ENCODE data around the gene SCN4A.
A peak's percentile ranks its signal among the peaks of the same experiment; 100 is the strongest.
"Not testable (repeated sequence)": the region's sequence is repeated elsewhere in the genome, so short reads cannot be mapped to it uniquely, and the experiment has no call there.

The SCN4A gene

DNA sequence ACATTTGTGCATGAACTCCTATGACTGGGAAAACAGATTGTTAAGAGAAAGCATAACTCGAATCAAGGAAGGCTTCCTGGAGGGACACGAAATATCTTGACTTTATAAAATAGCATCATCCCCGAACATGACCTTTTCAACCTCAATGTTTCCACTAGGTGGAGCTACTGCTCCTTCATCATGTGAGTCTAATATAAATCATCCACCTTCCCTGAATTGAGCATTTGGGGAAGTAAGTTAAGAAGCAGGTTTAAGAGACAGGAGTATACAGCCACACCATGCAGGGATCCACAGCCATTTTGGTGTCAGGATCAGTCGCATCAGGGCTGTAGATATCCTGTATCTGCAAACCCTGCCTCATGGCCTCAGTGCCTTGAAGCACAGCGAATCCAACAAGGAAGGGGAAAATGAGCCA is 68.9 kb downstream of the SCN4A start:
- DNase-seq (peak; percentile 38), ATAC-seq (ENCODE audit: insufficient read depth, low read depth) (peak; percentile 80)
- H2AFZ ChIP-seq (ENCODE audit: low read depth, low read length), result not testable (repeated sequence)

DNA sequence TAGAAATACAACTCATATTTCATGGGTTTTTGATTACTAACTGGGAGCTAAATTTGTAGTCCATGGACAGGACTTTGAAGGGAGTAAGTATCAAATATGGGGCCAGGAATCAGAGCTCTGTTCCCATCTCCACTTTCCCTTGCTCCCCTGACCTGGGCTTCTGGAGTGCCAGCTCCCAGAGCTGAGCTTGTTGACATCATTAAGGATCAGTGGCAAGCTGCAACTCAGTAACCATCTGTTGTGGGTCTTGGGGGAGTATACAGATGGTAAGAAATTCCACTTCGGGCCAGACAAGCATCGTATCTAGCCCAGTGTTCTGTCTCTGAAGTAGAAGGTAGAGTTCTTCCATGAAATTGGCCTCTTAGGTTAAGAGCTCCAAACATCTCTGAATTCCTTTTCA is 70.7 kb downstream of the SCN4A start:
- H2AFZ ChIP-seq (ENCODE audit: low read depth, low read length); H3K79me2 ChIP-seq (ENCODE audit: insufficient read depth, low read length); H3K4me3 ChIP-seq (ENCODE audit: low read depth in 1 of 2, low read length in 2 of 2); H3K27me3 ChIP-seq (ENCODE audit: insufficient read depth, low read length, poor library complexity); H4K20me1 ChIP-seq (ENCODE audit: insufficient read depth, low read length); H3K4me1 ChIP-seq (ENCODE audit: insufficient read depth, low read length); H3K4me2 ChIP-seq (ENCODE audit: insufficient read depth, low read length); H3K36me3 ChIP-seq (ENCODE audit: insufficient read depth, low read length); H3K9me3 ChIP-seq (ENCODE audit: insufficient read depth, low read length, severe bottlenecking); ATAC-seq (ENCODE audit: insufficient read depth, low read depth); DNase-seq; H3K27ac ChIP-seq (ENCODE audit: low read length); H3K9ac ChIP-seq (ENCODE audit: low read depth, low read length): not testable (repeated sequence)

More for the DNA sequence above, 68.9 kb downstream of the SCN4A start:
- H3K4me3 ChIP-seq (ENCODE audit: low read depth in 1 of 2, low read length in 2 of 2); H4K20me1 ChIP-seq (ENCODE audit: insufficient read depth, low read length); H3K27me3 ChIP-seq (ENCODE audit: insufficient read depth, low read length, poor library complexity); H3K9me3 ChIP-seq (ENCODE audit: insufficient read depth, low read length, severe bottlenecking); H3K79me2 ChIP-seq (ENCODE audit: insufficient read depth, low read length); H3K36me3 ChIP-seq (ENCODE audit: insufficient read depth, low read length); H3K27ac ChIP-seq (ENCODE audit: low read length); H3K4me1 ChIP-seq (ENCODE audit: insufficient read depth, low read length); H3K9ac ChIP-seq (ENCODE audit: low read depth, low read length); H3K4me2 ChIP-seq (ENCODE audit: insufficient read depth, low read length): not testable (repeated sequence)
- TF ChIP-seq, protein P1, sequence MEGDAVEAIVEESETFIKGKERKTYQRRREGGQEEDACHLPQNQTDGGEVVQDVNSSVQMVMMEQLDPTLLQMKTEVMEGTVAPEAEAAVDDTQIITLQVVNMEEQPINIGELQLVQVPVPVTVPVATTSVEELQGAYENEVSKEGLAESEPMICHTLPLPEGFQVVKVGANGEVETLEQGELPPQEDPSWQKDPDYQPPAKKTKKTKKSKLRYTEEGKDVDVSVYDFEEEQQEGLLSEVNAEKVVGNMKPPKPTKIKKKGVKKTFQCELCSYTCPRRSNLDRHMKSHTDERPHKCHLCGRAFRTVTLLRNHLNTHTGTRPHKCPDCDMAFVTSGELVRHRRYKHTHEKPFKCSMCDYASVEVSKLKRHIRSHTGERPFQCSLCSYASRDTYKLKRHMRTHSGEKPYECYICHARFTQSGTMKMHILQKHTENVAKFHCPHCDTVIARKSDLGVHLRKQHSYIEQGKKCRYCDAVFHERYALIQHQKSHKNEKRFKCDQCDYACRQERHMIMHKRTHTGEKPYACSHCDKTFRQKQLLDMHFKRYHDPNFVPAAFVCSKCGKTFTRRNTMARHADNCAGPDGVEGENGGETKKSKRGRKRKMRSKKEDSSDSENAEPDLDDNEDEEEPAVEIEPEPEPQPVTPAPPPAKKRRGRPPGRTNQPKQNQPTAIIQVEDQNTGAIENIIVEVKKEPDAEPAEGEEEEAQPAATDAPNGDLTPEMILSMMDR (IDR thresholded peaks at IDR 0.05; ENCODE audit: borderline replicate concordance, extremely low read depth, low read length, poor library complexity, severe bottlenecking), result peak; percentile 45

DNA sequence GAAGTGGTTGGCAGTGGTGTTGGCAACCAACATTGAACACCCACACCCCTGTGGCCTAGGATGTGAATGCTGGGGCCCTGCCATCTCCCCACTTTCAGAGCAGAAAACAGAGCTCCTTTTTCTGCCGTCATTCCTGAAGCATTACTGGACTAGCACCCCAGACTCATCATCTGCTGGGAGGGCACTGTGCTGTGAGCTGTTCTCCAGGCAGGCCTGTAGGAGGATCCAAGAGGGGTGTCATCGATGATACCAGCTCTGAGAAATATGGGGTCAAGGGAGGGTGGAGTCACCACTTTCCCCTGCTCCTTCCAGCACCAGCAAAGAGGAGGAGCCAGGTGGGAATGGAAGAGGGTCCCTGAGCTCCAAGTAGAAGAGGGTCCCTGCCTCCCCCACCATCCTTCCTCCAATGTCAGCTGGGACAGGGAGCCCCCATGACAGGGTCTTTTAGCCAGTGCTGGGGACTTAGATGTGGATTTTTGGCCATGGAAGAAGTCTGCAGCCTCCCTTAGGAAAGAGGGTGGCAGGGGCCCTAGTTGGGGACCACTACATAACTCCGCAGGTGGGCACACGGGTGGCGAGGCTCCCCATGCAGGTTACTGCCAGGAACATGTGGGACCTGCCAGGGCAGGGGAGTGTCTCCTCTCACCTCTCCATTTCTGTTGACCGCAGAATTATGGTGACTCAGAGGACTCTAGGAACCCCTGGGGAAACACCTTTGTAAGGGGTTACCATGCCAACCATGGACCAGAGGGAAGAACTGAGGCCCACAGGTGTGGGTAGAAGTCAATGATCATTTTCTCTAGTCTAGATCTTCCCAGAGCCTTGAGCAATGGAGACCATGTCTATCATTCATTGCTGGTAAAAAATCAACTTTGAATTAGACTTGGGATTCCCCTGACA is 73.6 kb downstream of the SCN4A start:
- not testable (repeated sequence) for H3K36me3 ChIP-seq (ENCODE audit: insufficient read depth, low read length); H3K27me3 ChIP-seq (ENCODE audit: insufficient read depth, low read length, poor library complexity); H4K20me1 ChIP-seq (ENCODE audit: insufficient read depth, low read length); H3K4me3 ChIP-seq (ENCODE audit: low read depth in 1 of 2, low read length in 2 of 2); H3K4me1 ChIP-seq (ENCODE audit: insufficient read depth, low read length); H3K27ac ChIP-seq (ENCODE audit: low read length); ATAC-seq (ENCODE audit: insufficient read depth, low read depth); H3K79me2 ChIP-seq (ENCODE audit: insufficient read depth, low read length); H2AFZ ChIP-seq (ENCODE audit: low read depth, low read length); DNase-seq; H3K9me3 ChIP-seq (ENCODE audit: insufficient read depth, low read length, severe bottlenecking); H3K9ac ChIP-seq (ENCODE audit: low read depth, low read length); H3K4me2 ChIP-seq (ENCODE audit: insufficient read depth, low read length)

DNA sequence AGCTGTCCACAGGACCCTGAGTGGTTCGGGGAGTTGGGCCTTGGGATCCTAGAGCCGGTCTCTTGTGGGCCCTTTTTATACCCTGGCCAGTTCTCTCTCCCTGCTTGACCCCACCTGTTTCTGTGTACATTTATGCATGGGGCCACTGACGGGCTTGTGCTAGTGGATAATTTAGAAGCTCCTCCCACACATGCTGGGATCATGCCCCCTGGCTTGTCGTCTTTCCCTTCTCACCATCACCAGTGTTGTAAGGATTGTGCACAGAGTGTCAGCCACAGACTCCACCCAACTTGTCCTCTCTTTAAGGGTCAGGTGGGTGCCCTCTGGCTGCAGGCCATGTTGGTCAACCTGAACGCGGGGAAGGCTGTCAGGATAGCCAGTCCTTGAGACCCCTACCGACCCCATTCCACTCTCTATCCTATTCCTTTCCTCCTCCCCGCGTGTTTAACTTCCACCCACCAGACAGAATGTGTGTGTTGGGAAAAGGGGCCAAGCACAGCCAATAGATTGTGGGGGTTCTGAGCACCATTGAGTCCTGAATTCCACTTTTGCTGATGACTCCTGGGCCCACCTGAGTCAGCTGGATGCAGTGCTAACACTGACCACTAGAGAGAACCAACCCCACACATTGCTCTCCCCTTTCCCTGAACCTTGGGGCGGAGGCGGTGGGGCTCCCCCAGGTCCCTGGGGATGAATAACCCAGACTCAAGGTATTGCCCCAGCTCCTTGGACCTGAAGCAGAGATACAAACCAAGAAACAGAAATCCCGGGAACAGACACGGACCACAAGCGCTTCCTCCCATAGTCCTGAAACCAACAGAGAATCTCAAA is 76.0 kb downstream of the SCN4A start, which contains the start of gene CSH1:
Gene CSH1, minus strand, starts transcription at position 51 of the 831 bp plus-strand sequence. CDS start 63 bp downstream, outside the sequence.
- H3K27me3 ChIP-seq (ENCODE audit: insufficient read depth, low read length, poor library complexity); H3K36me3 ChIP-seq (ENCODE audit: insufficient read depth, low read length); DNase-seq; H3K79me2 ChIP-seq (ENCODE audit: insufficient read depth, low read length); ATAC-seq (ENCODE audit: insufficient read depth, low read depth); H3K4me1 ChIP-seq (ENCODE audit: insufficient read depth, low read length); H3K4me2 ChIP-seq (ENCODE audit: insufficient read depth, low read length); H3K27ac ChIP-seq (ENCODE audit: low read length); H2AFZ ChIP-seq (ENCODE audit: low read depth, low read length); H3K9me3 ChIP-seq (ENCODE audit: insufficient read depth, low read length, severe bottlenecking); H3K4me3 ChIP-seq (ENCODE audit: low read depth in 1 of 2, low read length in 2 of 2); H4K20me1 ChIP-seq (ENCODE audit: insufficient read depth, low read length); H3K9ac ChIP-seq (ENCODE audit: low read depth, low read length): not testable (repeated sequence)

DNA sequence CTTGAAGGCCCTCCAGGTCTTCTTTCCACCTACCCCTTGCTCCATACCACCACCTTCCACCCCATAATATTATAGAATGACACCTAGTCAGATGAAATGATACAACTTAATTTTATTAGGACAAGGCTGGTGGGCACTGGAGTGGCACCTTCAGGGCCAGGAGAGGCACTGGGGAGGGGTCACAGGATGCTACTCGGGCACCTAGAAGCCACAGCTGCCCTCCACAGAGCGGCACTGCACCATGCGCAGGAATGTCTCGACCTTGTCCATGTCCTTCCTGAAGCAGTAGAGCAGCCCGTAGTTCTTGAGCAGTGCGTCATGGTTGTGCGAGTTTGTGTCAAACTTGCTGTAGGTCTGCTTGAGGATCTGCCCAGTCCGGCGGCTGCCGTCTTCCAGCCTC is 77.9 kb downstream of the SCN4A start:
- H3K4me3 ChIP-seq (ENCODE audit: low read depth in 1 of 2, low read length in 2 of 2); H2AFZ ChIP-seq (ENCODE audit: low read depth, low read length); H3K36me3 ChIP-seq (ENCODE audit: insufficient read depth, low read length); H3K9ac ChIP-seq (ENCODE audit: low read depth, low read length); H3K79me2 ChIP-seq (ENCODE audit: insufficient read depth, low read length); DNase-seq; ATAC-seq (ENCODE audit: insufficient read depth, low read depth); H3K4me1 ChIP-seq (ENCODE audit: insufficient read depth, low read length); H4K20me1 ChIP-seq (ENCODE audit: insufficient read depth, low read length); H3K27me3 ChIP-seq (ENCODE audit: insufficient read depth, low read length, poor library complexity); H3K9me3 ChIP-seq (ENCODE audit: insufficient read depth, low read length, severe bottlenecking); H3K4me2 ChIP-seq (ENCODE audit: insufficient read depth, low read length); H3K27ac ChIP-seq (ENCODE audit: low read length): not testable (repeated sequence)

DNA sequence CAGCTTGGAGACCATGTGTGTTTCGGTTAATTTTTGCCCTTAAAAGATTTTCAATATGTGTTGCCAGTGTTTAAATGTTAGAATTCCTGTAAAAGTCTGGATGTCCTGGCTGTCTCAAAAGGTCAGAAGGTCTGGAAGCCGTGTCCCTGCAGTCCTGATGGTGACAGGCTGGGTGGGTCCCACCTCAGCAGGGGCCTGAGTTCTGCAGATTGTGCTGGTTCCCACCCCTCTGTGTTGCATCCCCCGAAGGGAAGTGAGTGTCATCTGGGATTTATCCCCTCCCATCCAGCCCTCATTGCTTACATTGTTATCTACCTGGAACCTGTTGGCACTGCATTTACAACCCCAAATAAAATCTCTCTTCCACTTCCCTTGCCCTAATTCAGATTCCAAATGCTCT is 78.7 kb downstream of the SCN4A start:
- not testable (repeated sequence) for H3K4me3 ChIP-seq (ENCODE audit: low read depth in 1 of 2, low read length in 2 of 2); H3K27me3 ChIP-seq (ENCODE audit: insufficient read depth, low read length, poor library complexity); H2AFZ ChIP-seq (ENCODE audit: low read depth, low read length); H3K9ac ChIP-seq (ENCODE audit: low read depth, low read length); H3K79me2 ChIP-seq (ENCODE audit: insufficient read depth, low read length); H3K27ac ChIP-seq (ENCODE audit: low read length); H4K20me1 ChIP-seq (ENCODE audit: insufficient read depth, low read length); H3K4me1 ChIP-seq (ENCODE audit: insufficient read depth, low read length); H3K36me3 ChIP-seq (ENCODE audit: insufficient read depth, low read length); H3K4me2 ChIP-seq (ENCODE audit: insufficient read depth, low read length); ATAC-seq (ENCODE audit: insufficient read depth, low read depth); H3K9me3 ChIP-seq (ENCODE audit: insufficient read depth, low read length, severe bottlenecking); DNase-seq

DNA sequence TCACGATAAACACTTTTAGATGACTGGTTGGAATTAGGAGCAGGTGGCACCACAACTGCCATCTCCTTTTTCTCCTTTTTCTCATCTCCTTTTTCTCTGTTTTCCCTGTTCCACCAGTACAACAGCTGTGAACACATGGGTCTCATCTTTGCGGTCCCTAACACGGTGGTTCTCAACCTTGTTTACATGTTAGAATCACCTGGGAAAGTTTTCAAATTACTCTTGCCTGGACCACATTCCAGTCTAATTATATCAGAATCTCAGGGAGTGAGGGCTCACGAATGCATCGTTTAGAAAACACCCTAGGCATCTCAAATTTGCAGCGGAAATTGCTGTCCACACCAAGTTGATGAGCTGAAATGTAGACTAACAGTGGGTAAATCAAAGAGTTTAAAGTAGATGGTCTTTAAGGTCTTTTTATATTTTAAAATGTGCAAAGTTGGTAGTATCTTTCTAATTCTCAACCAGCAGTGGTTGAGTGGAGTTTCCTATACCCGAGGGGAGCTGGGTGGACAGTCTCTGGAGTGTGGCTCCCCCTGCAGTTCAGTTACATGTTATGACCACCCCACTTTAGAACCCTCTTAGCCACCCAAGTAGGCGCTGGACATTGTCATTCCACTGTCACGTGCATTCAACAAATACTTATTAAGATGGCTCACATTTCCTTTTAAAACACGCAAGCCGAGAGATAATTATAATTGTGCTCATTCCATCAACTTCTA is 80.2 kb downstream of the SCN4A start:
- H3K9me3 ChIP-seq (ENCODE audit: insufficient read depth, low read length, severe bottlenecking); H3K4me1 ChIP-seq (ENCODE audit: insufficient read depth, low read length); ATAC-seq (ENCODE audit: insufficient read depth, low read depth); H3K79me2 ChIP-seq (ENCODE audit: insufficient read depth, low read length); H3K4me2 ChIP-seq (ENCODE audit: insufficient read depth, low read length); H3K27ac ChIP-seq (ENCODE audit: low read length); H3K4me3 ChIP-seq (ENCODE audit: low read depth in 1 of 2, low read length in 2 of 2); H3K9ac ChIP-seq (ENCODE audit: low read depth, low read length); H2AFZ ChIP-seq (ENCODE audit: low read depth, low read length); DNase-seq; H3K36me3 ChIP-seq (ENCODE audit: insufficient read depth, low read length); H4K20me1 ChIP-seq (ENCODE audit: insufficient read depth, low read length); H3K27me3 ChIP-seq (ENCODE audit: insufficient read depth, low read length, poor library complexity): not testable (repeated sequence)

All from DND-41 (cell line).